GM18520 (cell line): ENCODE data around the gene DLG5.
"Not testable (repeated sequence)": the region's sequence is repeated elsewhere in the genome, so short reads cannot be mapped to it uniquely, and the experiment has no call there.

Experiments
- ATAC-seq: cut with Tn5 transposase; IDR thresholded peaks from one replicate; pipeline ENCODE4 v1.9.1; 2021; ENCODE audit not compliant: unreplicated experiment

The DLG5 gene

GRCh38 chr10:77773631-77774426, 152.7 kb downstream of the DLG5 start:
- no peak for ATAC-seq

- ATAC-seq = not testable (repeated sequence)
Observed at GRCh38 chr10:77772852-77773600, 153.5 kb downstream of the DLG5 start.

GRCh38 chr10:77771851-77772250, 154.7 kb downstream of the DLG5 start:
- no peak for ATAC-seq

- ATAC-seq = no peak
Observed at GRCh38 chr10:77771450-77771849, 155.1 kb downstream of the DLG5 start.

GRCh38 chr10:77770868-77771175, 155.7 kb downstream of the DLG5 start:
- no peak for ATAC-seq

DNA sequence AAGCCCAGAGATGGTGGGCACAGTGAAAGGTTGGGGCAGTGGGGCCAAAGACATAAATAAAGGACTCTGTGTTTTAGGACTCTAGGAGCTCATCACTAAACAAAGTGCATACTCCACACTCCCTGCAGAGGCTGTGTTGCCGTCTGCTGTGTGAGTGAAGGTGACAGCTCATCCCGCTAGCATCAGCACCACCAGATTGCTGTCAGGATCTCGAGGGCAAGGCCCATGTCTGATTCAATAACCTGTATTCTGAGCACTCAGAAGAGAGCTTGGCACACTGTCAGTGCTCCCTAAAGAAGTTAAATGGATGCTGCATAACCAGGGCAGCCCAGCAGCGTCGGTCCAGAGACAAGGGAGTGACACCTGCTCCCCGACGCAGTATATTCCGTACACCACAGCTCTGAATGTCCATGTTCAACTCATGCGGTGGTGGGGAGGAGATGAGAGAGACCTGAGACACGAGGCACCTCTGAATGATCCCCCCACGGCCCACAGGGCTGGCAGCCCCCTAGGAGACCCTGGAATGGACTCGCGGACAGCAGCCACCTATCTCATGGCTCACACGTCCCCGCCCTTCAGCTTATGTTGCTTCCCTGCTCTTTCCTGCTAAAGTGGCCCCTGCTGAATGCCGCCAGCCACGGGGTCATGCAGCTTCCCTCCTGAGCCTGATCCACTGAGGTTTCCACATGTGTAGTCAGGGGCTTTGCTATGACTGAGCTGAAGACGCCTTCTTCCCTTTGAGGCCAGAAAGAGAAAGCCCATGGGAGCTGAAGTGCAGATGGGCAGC, 156.3 kb downstream of the DLG5 start:
- ATAC-seq = no peak

DNA sequence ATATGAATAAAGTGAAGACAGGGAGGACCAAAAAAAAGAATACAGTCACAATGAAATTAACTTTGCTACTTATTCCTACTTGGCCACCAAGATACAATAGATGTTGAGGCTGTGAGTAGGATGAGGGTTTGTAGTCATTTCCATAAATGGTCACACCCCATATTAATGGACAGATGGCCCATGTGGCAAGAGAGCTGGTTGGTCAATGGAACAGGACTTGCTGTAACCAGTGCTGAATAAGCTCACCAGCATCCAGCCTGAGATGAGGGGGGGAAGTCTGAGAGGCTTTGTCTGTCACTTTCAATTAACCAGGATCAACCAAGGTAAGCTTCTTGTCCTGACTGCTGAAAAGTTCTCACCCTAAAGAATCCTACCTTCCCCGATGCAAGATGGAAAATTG, 158.5 kb downstream of the DLG5 start:
- ATAC-seq = no peak

GRCh38 chr10:77763453-77764430, 162.8 kb downstream of the DLG5 start:
- no peak for ATAC-seq

GRCh38 chr10:77758406-77758805, 168.1 kb downstream of the DLG5 start:
- ATAC-seq = not testable (repeated sequence)

DNA sequence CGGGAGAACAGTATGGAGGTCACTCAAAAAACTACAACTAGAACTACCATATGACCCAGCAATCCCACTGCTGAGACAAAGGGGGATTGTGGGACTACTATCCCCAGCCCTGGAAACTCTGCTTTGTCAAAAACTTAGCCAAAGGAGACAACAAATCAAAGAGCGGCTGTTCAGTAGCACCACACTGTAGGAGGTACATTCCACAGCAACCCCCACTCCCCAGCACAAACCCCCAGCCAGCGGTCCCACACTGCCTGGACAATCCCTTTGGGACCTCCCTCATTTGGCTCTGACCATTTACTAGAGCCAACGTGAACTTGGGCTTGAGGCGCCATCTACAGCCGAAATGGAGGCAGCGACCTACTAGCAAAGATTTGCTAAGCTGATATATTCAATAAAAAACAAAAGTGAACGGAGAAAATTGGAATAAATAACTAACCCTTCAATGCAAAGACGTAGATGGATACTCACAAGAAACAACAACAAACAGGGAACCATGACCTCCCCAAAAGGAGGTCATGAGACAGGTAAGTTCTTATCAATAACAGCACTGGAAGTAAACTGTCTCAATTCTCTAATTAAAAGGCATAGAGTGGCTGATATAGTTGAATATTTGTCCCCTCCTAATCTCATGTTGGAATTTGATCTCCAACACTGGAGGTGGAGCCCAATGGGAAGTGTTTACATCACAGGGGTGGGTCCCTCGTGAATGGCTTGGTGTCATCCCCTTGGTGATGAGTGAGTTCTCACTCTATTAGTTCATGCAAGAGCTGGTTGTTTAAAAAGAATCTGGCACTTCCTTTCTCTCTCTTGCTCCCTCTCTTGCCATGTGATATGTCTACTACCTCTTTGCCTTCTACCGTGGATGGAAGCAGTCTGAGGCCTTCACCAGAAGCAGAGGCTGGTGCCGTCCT, 170.0 kb downstream of the DLG5 start:
- ATAC-seq = no peak

DNA sequence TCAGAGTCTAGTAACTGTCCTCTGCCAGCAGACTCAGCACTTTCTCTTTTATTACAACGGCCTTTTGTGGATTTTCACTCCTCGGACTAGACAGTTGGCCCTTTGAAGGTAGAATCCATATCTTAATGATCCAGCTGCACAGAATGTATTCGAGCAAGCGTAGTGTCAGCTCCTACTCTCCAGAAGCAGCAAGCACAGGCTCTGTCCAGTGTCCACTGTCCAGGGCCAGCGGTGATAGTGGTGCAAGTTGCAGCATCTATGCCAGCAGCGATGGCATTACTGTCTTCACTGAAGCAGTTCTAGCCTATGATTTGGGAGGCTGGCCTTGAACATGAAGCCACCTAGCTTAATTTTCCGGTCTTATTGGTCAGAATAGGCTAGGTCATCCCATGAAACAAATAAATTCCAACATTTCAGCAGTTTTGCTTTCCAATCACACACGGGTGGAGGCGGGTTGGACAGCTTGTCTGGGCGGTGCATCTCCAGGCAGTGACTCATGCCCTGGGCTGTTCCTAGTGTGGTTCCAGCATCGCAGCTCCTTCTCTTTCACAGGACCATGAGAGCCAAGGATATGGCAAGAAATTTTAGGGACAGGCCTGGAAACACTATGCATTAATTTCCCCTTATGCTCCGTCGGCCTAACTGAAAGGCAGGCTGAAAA, 180.4 kb downstream of the DLG5 start:
- no peak for ATAC-seq

DNA sequence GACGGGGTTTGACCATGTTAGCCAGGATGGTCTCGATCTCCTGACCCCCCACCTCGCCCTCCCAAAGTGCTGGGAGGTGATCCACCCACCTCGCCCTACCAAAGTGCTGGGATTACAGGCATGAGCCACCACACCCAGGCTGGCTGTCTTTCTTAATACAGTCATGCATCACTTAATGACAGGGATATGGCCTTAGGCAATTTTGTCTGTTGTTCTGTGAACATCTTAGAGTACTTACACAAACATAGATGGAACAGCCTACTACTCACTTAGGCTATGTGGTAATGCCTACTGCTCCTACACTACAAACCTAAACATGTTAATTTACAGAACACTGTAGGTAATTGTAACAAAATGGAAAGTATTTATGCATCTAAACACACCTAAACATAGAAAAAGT, 182.3 kb downstream of the DLG5 start:
- ATAC-seq = no peak

- ATAC-seq = no peak
Observed at GRCh38 chr10:77742172-77742571, 184.4 kb downstream of the DLG5 start.

DNA sequence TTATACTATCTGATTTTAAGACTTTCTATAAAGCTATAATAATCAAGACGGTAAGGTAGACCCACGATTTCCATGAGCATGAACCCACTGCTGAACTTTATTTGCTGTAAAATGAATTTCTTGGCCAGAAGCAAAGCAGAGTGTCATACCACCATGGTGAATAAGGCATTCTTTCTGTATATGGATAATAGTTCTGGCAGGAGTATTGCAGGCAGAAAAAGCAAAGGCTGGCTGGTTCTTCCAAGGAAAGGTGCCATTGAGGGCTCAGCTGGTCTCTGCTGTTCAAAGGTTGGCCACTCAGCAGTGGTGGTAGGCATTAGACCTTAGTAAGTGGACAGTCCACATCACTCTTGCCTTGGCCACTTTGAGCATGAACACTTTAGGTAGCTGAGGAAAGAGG, 184.8 kb downstream of the DLG5 start:
- no peak for ATAC-seq
